ENCODE data around the gene CTDSPL.

Gene CTDSPL

GRCh38 chr3:37932505-37932904 is 70.8 kb downstream of the CTDSPL start:
- no peak for DNase-seq
- Histone ChIP-seq H2BK5ac (ENCODE audit: low read length) (no peak overlapping the region), H3K36me3 (ENCODE audit: control insufficient read depth, insufficient read depth, low read length) (no peaks in the 10 kb centered on the region), H3K4me3 (ENCODE audit: low read length) (no peak overlapping the region), H3K9ac (ENCODE audit: low read length) (no peak overlapping the region), H3K27me3 (ENCODE audit: insufficient read depth, low read length, poor library complexity) (no peaks in the 10 kb centered on the region), H3K27ac (ENCODE audit: low read depth, low read length) (no peak overlapping the region), H3K4me2 (ENCODE audit: low read length) (no peak overlapping the region), H2AK5ac (ENCODE audit: low read length) (no peak overlapping the region), H3K4ac (ENCODE audit: low read depth, low read length) (no peak overlapping the region), H3K23ac (ENCODE audit: low read length) (no peak overlapping the region), H2BK120ac (ENCODE audit: low read depth, low read length) (no peak overlapping the region), H4K8ac (ENCODE audit: low read depth, low read length) (no peak overlapping the region), H3K4me1 (ENCODE audit: control insufficient read depth, low read depth, low read length) (peaks cover 8% of the 10 kb centered on the region), H3K18ac (ENCODE audit: low read length) (no peak overlapping the region), H2BK15ac (replicated peaks; ENCODE audit: low read depth) (no peak overlapping the region), H4K5ac (ENCODE audit: low read length) (no peak overlapping the region), H3K56ac (ENCODE audit: low read length) (no peak overlapping the region), H3K79me2 (ENCODE audit: control insufficient read depth, insufficient read depth, low read length) (no peaks in the 10 kb centered on the region), H3K79me1 (ENCODE audit: low read length) (no peaks in the 10 kb centered on the region)
- WGBS (ENCODE audit: extremely low coverage, insufficient coverage, low lambda C conversion rate): no CpG with 5 or more reads among the region's 3 CpGs

GRCh38 chr3:37934631-37935289 is 73.1 kb downstream of the CTDSPL start:
- Histone ChIP-seq H3K79me2 (ENCODE audit: control insufficient read depth, insufficient read depth, low read length) (no peaks in the 10 kb centered on the region), H3K4me3 (ENCODE audit: low read length) (no peak overlapping the region), H3K23ac (ENCODE audit: low read length) (no peak overlapping the region), H3K27ac (ENCODE audit: low read depth, low read length) (no peak overlapping the region), H3K27me3 (ENCODE audit: insufficient read depth, low read length, poor library complexity) (no peaks in the 10 kb centered on the region), H4K5ac (ENCODE audit: low read length) (no peak overlapping the region), H3K18ac (ENCODE audit: low read length) (no peak overlapping the region), H2AK5ac (ENCODE audit: low read length) (no peak overlapping the region), H3K36me3 (ENCODE audit: control insufficient read depth, insufficient read depth, low read length) (no peaks in the 10 kb centered on the region), H4K8ac (ENCODE audit: low read depth, low read length) (no peak overlapping the region), H3K4me1 (ENCODE audit: control insufficient read depth, low read depth, low read length) (peaks cover 8% of the 10 kb centered on the region), H3K56ac (ENCODE audit: low read length) (no peak overlapping the region), H2BK5ac (ENCODE audit: low read length) (no peak overlapping the region), H3K4me2 (ENCODE audit: low read length) (no peak overlapping the region), H2BK120ac (ENCODE audit: low read depth, low read length) (no peak overlapping the region), H3K79me1 (ENCODE audit: low read length) (no peaks in the 10 kb centered on the region), H2BK15ac (replicated peaks; ENCODE audit: low read depth) (no peak overlapping the region), H3K4ac (ENCODE audit: low read depth, low read length) (no peak overlapping the region), H3K9ac (ENCODE audit: low read length) (no peak overlapping the region)
- DNase-seq: no peak
- WGBS (ENCODE audit: extremely low coverage, insufficient coverage, low lambda C conversion rate): no CpG with 5 or more reads among the region's 8 CpGs

GRCh38 chr3:37935290-37935668 is 73.6 kb downstream of the CTDSPL start:
- Histone ChIP-seq H3K18ac (ENCODE audit: low read length) (no peak overlapping the region), H3K23ac (ENCODE audit: low read length) (no peak overlapping the region), H3K4ac (ENCODE audit: low read depth, low read length) (no peak overlapping the region), H3K4me1 (ENCODE audit: control insufficient read depth, low read depth, low read length) (peaks cover 8% of the 10 kb centered on the region), H3K56ac (ENCODE audit: low read length) (no peak overlapping the region), H2BK15ac (replicated peaks; ENCODE audit: low read depth) (no peak overlapping the region), H3K27me3 (ENCODE audit: insufficient read depth, low read length, poor library complexity) (no peaks in the 10 kb centered on the region), H4K8ac (ENCODE audit: low read depth, low read length) (no peak overlapping the region), H2AK5ac (ENCODE audit: low read length) (no peak overlapping the region), H3K36me3 (ENCODE audit: control insufficient read depth, insufficient read depth, low read length) (no peaks in the 10 kb centered on the region), H4K5ac (ENCODE audit: low read length) (no peak overlapping the region), H3K9ac (ENCODE audit: low read length) (no peak overlapping the region), H2BK5ac (ENCODE audit: low read length) (no peak overlapping the region), H3K79me2 (ENCODE audit: control insufficient read depth, insufficient read depth, low read length) (no peaks in the 10 kb centered on the region), H3K4me3 (ENCODE audit: low read length) (no peak overlapping the region), H3K79me1 (ENCODE audit: low read length) (no peaks in the 10 kb centered on the region), H2BK120ac (ENCODE audit: low read depth, low read length) (peak overlapping the region; percentile 2), H3K4me2 (ENCODE audit: low read length) (no peak overlapping the region), H3K27ac (ENCODE audit: low read depth, low read length) (no peak overlapping the region)
- no peak for DNase-seq
- WGBS (ENCODE audit: extremely low coverage, insufficient coverage, low lambda C conversion rate): no CpG with 5 or more reads among the region's 1 CpG

GRCh38 chr3:37935756-37936666 is 74.3 kb downstream of the CTDSPL start:
- peak overlapping the region; percentile 38 for H3K56ac ChIP-seq (ENCODE audit: low read length)
- DNase-seq: peak; percentile 89
- no peak overlapping the region for H2BK15ac ChIP-seq (replicated peaks; ENCODE audit: low read depth)
- H3K4me2 ChIP-seq (ENCODE audit: low read length): no peak overlapping the region
- no peak overlapping the region for H3K4me3 ChIP-seq (ENCODE audit: low read length)
- H2BK5ac ChIP-seq (ENCODE audit: low read length): no peak overlapping the region
- H3K27me3 ChIP-seq (ENCODE audit: insufficient read depth, low read length, poor library complexity): no peaks in the 10 kb centered on the region
- H2AK5ac ChIP-seq (ENCODE audit: low read length): no peak overlapping the region
- H4K5ac ChIP-seq (ENCODE audit: low read length): no peak overlapping the region
- no peak overlapping the region for H3K18ac ChIP-seq (ENCODE audit: low read length)
- H3K79me2 ChIP-seq (ENCODE audit: control insufficient read depth, insufficient read depth, low read length): no peaks in the 10 kb centered on the region
- H2BK120ac ChIP-seq (ENCODE audit: low read depth, low read length): peak overlapping the region; percentile 2
- H4K8ac ChIP-seq (ENCODE audit: low read depth, low read length): no peak overlapping the region
- peak overlapping the region; percentile 5 for H3K27ac ChIP-seq (ENCODE audit: low read depth, low read length)
- peak overlapping the region; percentile 74 for H3K23ac ChIP-seq (ENCODE audit: low read length)
- H3K9ac ChIP-seq (ENCODE audit: low read length): no peak overlapping the region
- H3K4me1 ChIP-seq (ENCODE audit: control insufficient read depth, low read depth, low read length): peaks cover 8% of the 10 kb centered on the region
- no CpG with 5 or more reads among the region's 9 CpGs for WGBS (ENCODE audit: extremely low coverage, insufficient coverage, low lambda C conversion rate)
- H3K36me3 ChIP-seq (ENCODE audit: control insufficient read depth, insufficient read depth, low read length): no peaks in the 10 kb centered on the region
- H3K4ac ChIP-seq (ENCODE audit: low read depth, low read length): no peak overlapping the region
- no peaks in the 10 kb centered on the region for H3K79me1 ChIP-seq (ENCODE audit: low read length)

GRCh38 chr3:37937156-37937555 is 75.5 kb downstream of the CTDSPL start:
- Histone ChIP-seq H3K36me3 (ENCODE audit: control insufficient read depth, insufficient read depth, low read length) (no peaks in the 10 kb centered on the region), H2BK5ac (ENCODE audit: low read length) (no peak overlapping the region), H3K79me1 (ENCODE audit: low read length) (no peaks in the 10 kb centered on the region), H3K18ac (ENCODE audit: low read length) (no peak overlapping the region), H2BK120ac (ENCODE audit: low read depth, low read length) (no peak overlapping the region), H3K27me3 (ENCODE audit: insufficient read depth, low read length, poor library complexity) (no peaks in the 10 kb centered on the region), H2BK15ac (replicated peaks; ENCODE audit: low read depth) (no peak overlapping the region), H3K79me2 (ENCODE audit: control insufficient read depth, insufficient read depth, low read length) (no peaks in the 10 kb centered on the region), H3K9ac (ENCODE audit: low read length) (no peak overlapping the region), H3K4me2 (ENCODE audit: low read length) (no peak overlapping the region), H3K4me3 (ENCODE audit: low read length) (no peak overlapping the region), H3K27ac (ENCODE audit: low read depth, low read length) (no peak overlapping the region), H4K5ac (ENCODE audit: low read length) (no peak overlapping the region), H3K4ac (ENCODE audit: low read depth, low read length) (no peak overlapping the region), H3K23ac (ENCODE audit: low read length) (no peak overlapping the region), H3K56ac (ENCODE audit: low read length) (no peak overlapping the region), H4K8ac (ENCODE audit: low read depth, low read length) (no peak overlapping the region), H3K4me1 (ENCODE audit: control insufficient read depth, low read depth, low read length) (peaks cover 8% of the 10 kb centered on the region), H2AK5ac (ENCODE audit: low read length) (no peak overlapping the region)
- no CpG with 5 or more reads among the region's 6 CpGs for WGBS (ENCODE audit: extremely low coverage, insufficient coverage, low lambda C conversion rate)
- DNase-seq: no peak
